K562 (cell line): ENCODE results near the gene TSPAN3. TPM values are rescaled to one million over a fixed set of nuclear protein-coding genes. Genes with fewer than 3 reads are reported as not detected.

Experiments
- CLOCK ChIP-seq: fragments of 250-450 bp; sonication (Bioruptor Pico); IDR thresholded peaks from 2 replicates; pipeline ENCODE4 v1.4.0; 2020; ENCODE audit warnings: mild to moderate bottlenecking, moderate library complexity, borderline replicate concordance
- E2F1 ChIP-seq: sonication (generic); formaldehyde crosslinking; IDR thresholded peaks from 2 replicates; pipeline ENCODE4 v1.8.1; 2023; ENCODE audit warnings: mild to moderate bottlenecking, missing genetic modification reagents, moderate library complexity
- FOS ChIP-seq: IDR thresholded peaks from 3 replicates; pipeline ENCODE4 v1.6.1; 2011; ENCODE audit not compliant: insufficient read length; ENCODE audit errors: extremely low read depth
- GATAD2A ChIP-seq: fragments of 450-650 bp; IDR thresholded peaks from 2 replicates; pipeline ENCODE4 v1.6.1; 2017
- HEY1 ChIP-seq: fragments of 250-450 bp; sonication (Bioruptor Pico); IDR thresholded peaks from 2 replicates; pipeline ENCODE4 v1.5.0; 2020; ENCODE audit warnings: mild to moderate bottlenecking, moderate library complexity, borderline replicate concordance
- HMG20A ChIP-seq: fragments of 450-650 bp; formaldehyde crosslinking; conservative IDR thresholded peaks from 2 replicates; pipeline ENCODE4 v1.4.0; 2020; ENCODE audit warnings: mild to moderate bottlenecking, mixed read lengths
- HSF4 ChIP-seq: fragments of 250-450 bp; sonication (Bioruptor Pico); IDR thresholded peaks from 2 replicates; pipeline ENCODE4 v2.1.2; 2022; ENCODE audit warnings: mild to moderate bottlenecking, moderate library complexity, borderline replicate concordance
- KAT2B ChIP-seq: IDR thresholded peaks from one replicate; pipeline ENCODE4 v1.6.1; 2012; ENCODE audit warnings: low read depth, mild to moderate bottlenecking, control low read depth, inconsistent platforms, low read length, moderate library complexity
- MAZ ChIP-seq, 2 experiments: fragments of 450-650 bp in 1 of 2; sonication (generic) in 1 of 2; formaldehyde crosslinking; IDR thresholded peaks in 1 of 2; conservative IDR thresholded peaks in 1 of 2; 2 replicates each; pipeline versions ENCODE4 v1.4.0 to v1.5.0; 2020; ENCODE audit warnings: mild to moderate bottlenecking in 1 of 2, missing genetic modification reagents in 1 of 2
- MYBL2 ChIP-seq, 2 experiments: fragments of 450-650 bp in 1 of 2; sonication (generic) in 1 of 2; formaldehyde crosslinking in 1 of 2; IDR thresholded peaks; 2 replicates each; pipeline versions ENCODE4 v1.6.1 to v1.8.1; 2017 to 2022; ENCODE audit warnings: borderline replicate concordance in 1 of 2, inconsistent platforms in 1 of 2, low read depth in 1 of 2, mild to moderate bottlenecking in 1 of 2, missing genetic modification reagents in 1 of 2, moderate library complexity in 1 of 2
- NR2C1 ChIP-seq, 2 experiments: fragments of 450-650 bp; IDR thresholded peaks; 2 replicates each; pipeline ENCODE4 v1.6.1; 2017; ENCODE audit warnings: mild to moderate bottlenecking in 2 of 2, antibody characterized with exemption in 1 of 2, inconsistent platforms in 1 of 2, missing compliant biosample characterization in 1 of 2, missing genetic modification characterization in 1 of 2
- RB1 ChIP-seq: fragments of 450-650 bp; IDR thresholded peaks from 2 replicates; pipeline ENCODE4 v1.6.1; 2017; ENCODE audit warnings: low read depth, mild to moderate bottlenecking
- RBM14 ChIP-seq: fragments of 200-400 bp; formaldehyde crosslinking; IDR thresholded peaks from 2 replicates; pipeline ENCODE4 v1.6.1; 2018; ENCODE audit warnings: low read depth, mild to moderate bottlenecking, low read length, moderate library complexity, borderline replicate concordance; ENCODE audit not compliant: insufficient read depth
- RBM25 ChIP-seq: fragments of 200-400 bp; formaldehyde crosslinking; IDR thresholded peaks from 2 replicates; pipeline ENCODE4 v1.6.1; 2018; ENCODE audit warnings: low read length, low read depth, moderate library complexity; ENCODE audit not compliant: severe bottlenecking
- RFX7 ChIP-seq: fragments of 250-450 bp; sonication (Bioruptor Pico); IDR thresholded peaks from 2 replicates; pipeline ENCODE4 v1.5.1; 2021; ENCODE audit warnings: mild to moderate bottlenecking
- SLC30A9 ChIP-seq: fragments of 250-450 bp; sonication (Bioruptor Pico); IDR thresholded peaks from 2 replicates; pipeline ENCODE4 v1.8.0; 2022; ENCODE audit warnings: mild to moderate bottlenecking, moderate library complexity
- SOX6 ChIP-seq: fragments of 450-650 bp; IDR thresholded peaks from 2 replicates; pipeline ENCODE4 v1.6.1; 2014; ENCODE audit warnings: mild to moderate bottlenecking
- TAL1 ChIP-seq: fragments of 450-650 bp; IDR thresholded peaks from 2 replicates; pipeline ENCODE4 v1.6.1; 2016; ENCODE audit warnings: mild to moderate bottlenecking
- TRIM24 ChIP-seq, 2 experiments: fragments of 450-650 bp; IDR thresholded peaks; 2 replicates each; pipeline ENCODE4 v1.6.1; 2016
- WHSC1 ChIP-seq: IDR thresholded peaks from one replicate; pipeline ENCODE4 v1.6.1; 2012; ENCODE audit warnings: low read length, control low read depth, inconsistent platforms
- ZBTB34 ChIP-seq: fragments of 250-450 bp; sonication (Bioruptor Pico); IDR thresholded peaks from 2 replicates; pipeline ENCODE4 v1.8.0; 2021; ENCODE audit warnings: mild to moderate bottlenecking, moderate library complexity
- ZNF347 ChIP-seq: fragments of 450-650 bp; formaldehyde crosslinking; IDR thresholded peaks from 2 replicates; pipeline ENCODE4 v1.4.0; 2020; ENCODE audit warnings: low read depth, mild to moderate bottlenecking, moderate library complexity
- polyA plus RNA-seq, 8 experiments: library from polyadenylated mRNA; depleted of rRNA in 4 of 8; stranded (reverse) in 5 of 8; unstranded in 3 of 8; fragments of >200 nt; fragmentation: Nextera tagmentation in 2 of 8; fragmentation: Illumina TruSeq in 1 of 8; extraction: Ambion mirVana in 2 of 8; extraction: Trizol in 1 of 8; gene quantifications; 2 replicates each; pipeline versions ENCODE4 v1.2.1 to v1.2.3, GENCODE V29; 2011 to 2014; ENCODE audit warnings: inconsistent platforms in 1 of 8, missing spikeins in 1 of 8
- total RNA-seq, 7 experiments: library from RNA; depleted of rRNA in 6 of 7; stranded (reverse); fragments of >200 nt in 6 of 7; fragmentation: Illumina TruSeq in 2 of 7; extraction: Trizol in 2 of 7; gene quantifications; 2 replicates each; pipeline versions ENCODE4 v1.2.1 to v1.2.3, GENCODE V29; 2011 to 2021; ENCODE audit warnings: low replicate concordance in 1 of 7

Gene TSPAN3
- total and polyA plus RNA-seq, 9 of the 15 experiments (the other 6 are each of a cell fraction or from before 2014, with no cell fraction given), result 14.3 to 144 (median 71.1) TPM

- TF ChIP-seq FOS (no peak), TRIM24 (IDR thresholded peaks at IDR 0.05) (no peak), MYBL2 (IDR thresholded peaks at IDR 0.05; ENCODE audit: low read depth) (no peak), MYBL2 (CRISPR knock-in tag; IDR thresholded peaks at IDR 0.05; ENCODE audit: borderline replicate concordance) (no peak), SOX6 (peak; percentile 49; the same call in 1 of the 2 replicates), E2F1 (CRISPR knock-in tag) (no peak), ZBTB34 (CRISPR knock-in tag) (no peak), SLC30A9 (CRISPR knock-in tag) (no peak), TAL1 (peak; percentile 58), RBM25 (no peak), HEY1 (CRISPR knock-in tag) (no peak), KAT2B (no peak), MAZ (CRISPR knock-in tag; conservative IDR thresholded peaks at IDR 0.05 in 1 of 2, IDR thresholded peaks at IDR 0.05 in 1 of 2) (no peak), ZNF347 (no peak), HSF4 (CRISPR knock-in tag) (no peak), RB1 (no peak), RFX7 (CRISPR knock-in tag) (no peak), WHSC1 (no peak), CLOCK (no peak), HMG20A (CRISPR knock-in tag) (no peak), NR2C1 (IDR thresholded peaks at IDR 0.05) (peak; percentile 55; the same call in 1 of the 2 replicates), NR2C1 (tag; IDR thresholded peaks at IDR 0.05) (peak; percentile 82), GATAD2A (no peak), RBM14 (no peak)
Measured at GRCh38 chr15:77066971-77067690, 3.8 kb downstream of the TSPAN3 start (continued).
